T-helper 22 cell (primary cell): ENCODE data around the gene NTN3.
"Not testable (repeated sequence)": the region's sequence is repeated elsewhere in the genome, so short reads cannot be mapped to it uniquely, and the experiment has no call there.

ENCODE experiments used
- DNase-seq: peaks from one replicate; pipeline ENCODE4 v3.0.0-alpha.2; 2020; ENCODE audit warnings: low read depth

The NTN3 gene

DNA sequence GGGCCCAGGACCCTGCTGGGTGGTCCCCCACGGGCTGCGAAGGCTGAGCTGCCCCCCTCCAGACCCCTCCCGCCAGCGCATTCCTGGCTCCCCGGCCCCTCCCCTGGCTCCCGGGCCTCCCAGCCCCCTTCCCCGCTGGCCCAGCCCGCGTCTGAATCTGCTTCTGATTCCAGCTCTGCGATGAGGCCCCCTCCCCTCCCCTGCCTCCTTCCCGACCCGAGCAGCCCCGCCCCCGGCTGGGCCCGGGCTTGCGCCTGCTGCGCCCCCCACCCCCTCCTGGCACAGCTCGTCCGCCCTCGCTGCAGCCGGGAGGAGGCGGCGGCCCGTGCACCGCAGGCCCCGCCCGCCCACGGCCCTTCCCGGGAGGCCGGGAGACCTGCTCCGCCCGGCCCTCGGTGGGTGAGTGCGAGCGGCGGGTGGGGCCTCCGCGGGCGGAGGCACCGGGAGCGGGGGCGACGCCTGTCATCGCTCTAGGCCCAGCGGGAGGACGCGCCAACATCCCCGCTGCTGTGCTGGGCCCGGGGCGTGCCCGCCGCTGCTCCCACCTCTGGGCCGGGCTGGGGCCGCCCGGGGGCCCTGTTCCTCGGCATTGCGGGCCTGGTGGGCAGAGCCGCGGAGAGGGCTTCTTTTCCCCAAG is at the start of gene NTN3:
Gene NTN3, plus strand, starts transcription at position 282 of the 637 bp plus-strand sequence. CDS start 405 bp downstream, outside the sequence.
- no peak for DNase-seq

- no peak for DNase-seq
Observed at GRCh38 chr16:2422123-2422867, 48.8 kb upstream of the NTN3 start.

GRCh38 chr16:2424061-2425007 is 46.8 kb upstream of the NTN3 start:
- DNase-seq: no peak

DNA sequence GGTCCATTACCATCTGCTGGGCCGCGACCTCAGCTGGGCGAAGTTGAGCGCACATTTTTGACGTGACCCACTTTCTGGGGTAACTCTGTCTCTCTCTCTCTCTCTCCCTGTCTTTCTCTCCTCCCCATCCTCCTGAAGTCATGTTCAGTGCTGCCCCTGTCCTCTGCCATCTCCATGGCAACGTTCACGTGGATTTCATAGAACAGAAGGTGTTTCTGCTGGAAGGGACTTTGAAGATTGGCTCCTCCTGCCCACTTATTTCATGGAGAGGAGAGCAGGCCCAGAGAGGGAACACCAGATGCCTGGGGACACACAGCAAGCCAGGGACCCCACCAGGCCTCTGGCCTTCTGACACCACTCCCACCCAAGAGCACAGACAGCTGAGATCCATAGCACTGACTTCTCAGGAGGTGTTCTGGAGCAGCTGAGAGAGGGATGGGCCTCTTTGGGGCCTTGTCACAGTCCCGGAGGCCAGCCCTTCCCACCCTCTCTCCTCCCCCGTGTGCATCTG is 46.0 kb upstream of the NTN3 start:
- no peak for DNase-seq

- DNase-seq: no peak
Observed at GRCh38 chr16:2425825-2426430, 45.2 kb upstream of the NTN3 start.

GRCh38 chr16:2426941-2427361 is 44.1 kb upstream of the NTN3 start:
- DNase-seq: no peak

- DNase-seq: no peak
Observed at GRCh38 chr16:2427526-2427925, 43.6 kb upstream of the NTN3 start.

DNA sequence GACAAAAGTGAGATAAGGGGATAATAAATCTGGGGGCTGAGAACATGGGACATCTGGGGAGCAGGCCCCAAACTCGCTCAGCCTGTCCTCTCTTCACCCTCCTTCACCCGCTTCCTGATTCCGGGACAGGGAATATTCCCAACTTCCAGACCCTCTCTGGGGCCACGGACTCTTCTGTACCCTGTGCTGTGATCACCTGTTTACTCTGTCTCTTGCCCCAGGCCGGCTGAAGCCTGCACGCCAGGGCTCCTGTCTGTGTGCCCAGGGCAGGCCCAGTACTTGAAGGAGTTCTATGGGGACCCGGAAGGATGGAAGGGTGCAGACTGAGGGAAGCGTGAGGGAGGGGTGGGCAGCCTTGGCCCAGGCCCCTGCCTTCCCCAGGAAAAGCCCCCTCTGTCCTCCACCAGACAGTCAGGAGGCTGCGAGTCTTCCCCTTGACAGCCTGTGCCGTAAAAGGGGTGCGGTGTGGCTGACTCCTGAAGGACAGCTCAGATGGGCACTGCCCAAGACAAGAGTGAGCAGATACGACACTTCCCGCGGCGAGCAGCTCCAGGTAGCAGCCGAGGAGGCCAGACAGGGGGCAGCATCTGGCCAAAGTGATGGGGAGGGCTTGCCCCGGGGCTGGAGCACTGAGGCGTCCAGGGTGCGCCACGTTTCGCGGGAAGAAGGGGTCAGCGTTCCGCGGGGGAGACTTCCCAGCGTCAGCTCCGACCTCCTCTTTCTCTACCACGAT is 42.9 kb upstream of the NTN3 start:
- DNase-seq: no peak

GRCh38 chr16:2428784-2429033 is 42.4 kb upstream of the NTN3 start:
- no peak for DNase-seq

GRCh38 chr16:2429034-2429770 is 41.9 kb upstream of the NTN3 start, which contains the start of gene CCNF:
TSS of gene CCNF (plus strand) at chr16:2429447. CDS start at chr16:2429482, 35 bp downstream.
- DNase-seq: peak; percentile 94

DNA sequence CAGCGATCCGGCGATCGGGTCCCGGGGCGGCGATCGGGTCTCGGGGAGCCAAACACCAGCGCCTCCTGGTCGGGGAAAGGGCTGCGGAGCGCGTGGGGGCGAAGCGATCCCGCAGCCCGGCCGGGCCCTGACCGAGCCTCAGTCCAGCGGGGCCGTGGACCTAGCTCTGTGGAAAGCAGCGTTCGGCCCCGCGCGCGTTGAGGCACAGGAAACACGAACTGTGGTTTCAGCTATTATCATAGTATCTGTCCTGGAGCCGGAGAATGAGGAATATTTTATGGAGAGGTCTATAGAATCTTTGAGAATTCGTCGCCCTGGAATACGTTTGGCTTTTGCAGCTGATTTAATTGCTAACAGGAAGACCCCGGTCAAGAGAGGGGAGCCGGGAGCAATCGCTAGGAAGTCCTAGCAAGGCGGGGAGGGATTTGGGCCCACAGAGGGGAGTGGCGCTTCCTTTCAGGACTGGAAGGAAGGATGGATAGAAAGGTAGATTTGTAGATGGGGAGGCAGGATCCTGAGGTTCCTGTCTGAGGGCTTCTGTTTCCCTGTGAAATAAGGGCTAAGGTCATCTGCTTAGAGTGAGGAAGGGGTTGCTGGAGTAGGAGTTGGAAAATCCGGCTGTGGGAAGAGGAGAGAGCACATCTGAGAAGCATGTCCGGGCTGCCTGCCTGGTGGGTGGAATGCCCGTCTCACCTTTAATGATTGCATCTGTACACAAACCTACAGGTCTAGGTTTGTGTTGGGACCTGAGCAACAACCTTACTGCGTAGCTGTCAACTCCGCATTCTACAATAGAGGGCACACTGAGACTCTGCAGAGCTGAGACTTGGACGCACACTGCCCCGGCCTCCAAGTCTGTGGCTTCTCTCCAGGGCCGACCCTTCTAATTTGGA is 41.1 kb upstream of the NTN3 start:
- no peak for DNase-seq

- no peak for DNase-seq
Observed at GRCh38 chr16:2432286-2432685, 38.8 kb upstream of the NTN3 start.

DNA sequence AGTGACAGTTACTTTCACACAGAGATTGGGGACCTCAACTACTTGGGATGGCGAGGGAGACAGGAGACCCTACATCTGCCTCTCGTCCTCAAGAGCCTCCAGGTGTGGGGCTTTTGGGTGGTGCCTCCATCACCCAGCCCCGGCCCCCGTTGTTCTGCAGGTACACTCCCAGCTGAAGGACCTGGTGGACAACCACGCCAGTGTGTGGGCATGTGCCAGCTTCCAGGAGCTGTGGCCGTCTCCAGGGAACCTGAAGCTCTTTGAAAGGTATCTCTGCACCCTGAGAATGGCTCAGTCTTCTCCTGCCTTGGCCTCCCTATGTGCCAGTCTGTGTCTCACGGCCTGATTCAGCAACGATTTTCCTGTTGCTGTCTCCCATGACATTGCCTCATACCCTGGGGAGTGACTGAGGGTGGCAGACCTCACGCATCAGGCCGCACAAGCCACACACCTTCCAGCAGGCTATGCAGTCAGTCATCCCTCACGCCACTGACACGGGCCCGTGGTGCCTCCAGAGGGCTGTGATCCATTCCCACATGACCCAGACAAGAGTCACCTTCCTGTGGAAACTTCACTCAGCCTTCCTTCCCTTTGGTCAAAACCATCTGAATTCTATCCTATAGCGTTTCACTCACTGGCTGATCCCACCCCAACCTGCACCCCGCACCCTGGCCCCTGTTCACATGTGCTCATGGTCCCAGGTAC is 38.1 kb upstream of the NTN3 start:
- no peak for DNase-seq

- DNase-seq: not testable (repeated sequence)
Observed at GRCh38 chr16:2435236-2435635, 35.9 kb upstream of the NTN3 start.

DNA sequence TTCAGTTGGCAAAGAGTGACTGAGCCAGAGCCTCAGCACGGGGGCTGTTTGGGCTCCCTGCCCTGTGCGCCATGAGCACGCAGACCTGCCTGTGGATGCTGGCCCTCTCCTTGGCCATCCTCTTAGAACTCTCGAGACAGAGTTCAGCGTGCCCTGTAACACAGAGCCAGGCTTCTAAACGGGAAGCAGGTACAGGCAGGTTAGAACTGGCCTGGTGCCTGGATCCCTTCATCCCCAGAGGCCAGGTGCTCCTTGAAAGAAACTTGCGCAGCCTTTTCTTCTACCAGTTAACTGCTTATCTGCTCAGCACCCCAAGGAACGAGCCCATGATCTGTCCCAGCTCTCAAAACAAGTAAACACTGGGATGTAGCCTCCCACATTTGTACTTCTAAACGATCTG is 35.0 kb upstream of the NTN3 start:
- DNase-seq: no peak

GRCh38 chr16:2437032-2437790 is 33.9 kb upstream of the NTN3 start:
- DNase-seq: no peak

GRCh38 chr16:2438121-2438520 is 33.0 kb upstream of the NTN3 start:
- no peak for DNase-seq

DNA sequence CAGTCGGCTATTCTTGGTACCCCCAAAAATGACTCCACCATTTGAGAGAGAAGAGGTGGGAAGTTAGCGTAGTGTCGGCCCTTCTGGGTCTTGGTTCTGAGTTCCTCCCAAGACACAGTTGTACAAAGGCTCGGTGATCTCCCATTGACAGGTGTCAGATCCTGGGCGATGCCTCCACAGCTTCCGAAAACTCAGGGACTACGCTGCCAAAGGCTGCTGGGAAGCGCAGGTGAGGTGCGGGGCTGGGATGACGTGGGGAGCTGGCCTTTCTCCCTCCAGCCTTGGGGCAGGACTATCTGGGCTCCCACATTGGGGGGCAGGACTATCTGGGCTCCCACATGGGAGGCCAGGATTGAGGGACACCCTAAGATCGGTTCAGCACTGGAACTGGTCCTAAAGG is 31.5 kb upstream of the NTN3 start:
- DNase-seq: no peak
